HT-29 (cell line): ENCODE data around the gene TRANK1. TPM values are rescaled to one million over a fixed set of nuclear protein-coding genes. Genes with fewer than 3 reads are reported as not detected.
"Not testable (repeated sequence)": the region's sequence is repeated elsewhere in the genome, so short reads cannot be mapped to it uniquely, and the experiment has no call there.

Experiments
- DNase-seq: peaks from one replicate; pipeline ENCODE4 v3.0.0-alpha.2; 2015; ENCODE audit warnings: low spot score
- total RNA-seq: library from RNA; depleted of rRNA; stranded (reverse); fragments of >200 nt; shearing (Covaris generic); gene quantifications from 2 replicates; pipeline ENCODE4 v1.2.3, GENCODE V29; 2014; rRNA removed

The TRANK1 gene
- 0.13 and 6.4 TPM in 2 replicates for total RNA-seq

- DNase-seq: no peak
Measured at GRCh38 chr3:36944641-36945270, at the start of gene TRANK1. Gene TRANK1, minus strand, starts transcription at chr3:36945054. Its CDS starts 245 bp downstream, at chr3:36944809.

- peak; percentile 96 for DNase-seq
Measured at GRCh38 chr3:36993326-36994283, 48.8 kb upstream of the TRANK1 start, which contains the start of gene MLH1. Gene MLH1, plus strand, starts transcription at chr3:36993518. Its CDS starts 30 bp downstream, at chr3:36993548.

GRCh38 chr3:36992806-36993325 is 48.0 kb upstream of the TRANK1 start, which contains the start of gene EPM2AIP1:
Gene EPM2AIP1, minus strand, starts transcription at chr3:36993131. Its CDS starts 54 bp downstream, at chr3:36993077.
- no peak for DNase-seq

- peak; percentile 17 for DNase-seq
Measured at GRCh38 chr3:36991923-36992805, 47.3 kb upstream of the TRANK1 start.

GRCh38 chr3:36991147-36991546 is 46.3 kb upstream of the TRANK1 start:
- no peak for DNase-seq

- DNase-seq: no peak
Measured at GRCh38 chr3:36989568-36989967, 44.7 kb upstream of the TRANK1 start.

GRCh38 chr3:36989005-36989404 is 44.2 kb upstream of the TRANK1 start:
- DNase-seq: no peak

- DNase-seq: no peak
Measured at GRCh38 chr3:36988356-36988755, 43.5 kb upstream of the TRANK1 start.

GRCh38 chr3:36981006-36981405 is 36.2 kb upstream of the TRANK1 start:
- no peak for DNase-seq

- no peak for DNase-seq
Measured at GRCh38 chr3:36973139-36973538, 28.3 kb upstream of the TRANK1 start.

- DNase-seq: no peak
Measured at GRCh38 chr3:36972163-36972562, 27.3 kb upstream of the TRANK1 start.

GRCh38 chr3:36969540-36970432 is 24.9 kb upstream of the TRANK1 start:
- no peak for DNase-seq

GRCh38 chr3:36969085-36969484 is 24.2 kb upstream of the TRANK1 start:
- no peak for DNase-seq

GRCh38 chr3:36965440-36965839 is 20.6 kb upstream of the TRANK1 start:
- DNase-seq: no peak

GRCh38 chr3:36964817-36965216 is 20.0 kb upstream of the TRANK1 start:
- DNase-seq: no peak

- DNase-seq: no peak
Measured at GRCh38 chr3:36964331-36964730, 19.5 kb upstream of the TRANK1 start.

GRCh38 chr3:36963008-36963407 is 18.2 kb upstream of the TRANK1 start:
- not testable (repeated sequence) for DNase-seq

- no peak for DNase-seq
Measured at GRCh38 chr3:36960502-36960901, 15.6 kb upstream of the TRANK1 start.

GRCh38 chr3:36959821-36960220 is 15.0 kb upstream of the TRANK1 start:
- no peak for DNase-seq
